Fibroblast of lung (primary cell): Measurements from ENCODE around the gene RPL29.

Experiments used
- EZH2 ChIP-seq: IDR thresholded peaks from 2 replicates; pipeline ENCODE4 v1.5.1; 2012; ENCODE audit warnings: low read length, control low read depth, mild to moderate bottlenecking; ENCODE audit errors: missing control alignments
- TF ChIP-seq, protein P1 (sequence below), 2 donors: IDR thresholded peaks in 1 of 2; conservative IDR thresholded peaks in 1 of 2; 1 replicate in 1 of 2; 2 replicates in 1 of 2; pipeline ENCODE4 v1.5.1; 2011 to 2012; ENCODE audit warnings: low read length in 2 of 2, control low read depth in 1 of 2, inconsistent platforms in 1 of 2, low read depth in 1 of 2, mild to moderate bottlenecking in 1 of 2

DNA sequence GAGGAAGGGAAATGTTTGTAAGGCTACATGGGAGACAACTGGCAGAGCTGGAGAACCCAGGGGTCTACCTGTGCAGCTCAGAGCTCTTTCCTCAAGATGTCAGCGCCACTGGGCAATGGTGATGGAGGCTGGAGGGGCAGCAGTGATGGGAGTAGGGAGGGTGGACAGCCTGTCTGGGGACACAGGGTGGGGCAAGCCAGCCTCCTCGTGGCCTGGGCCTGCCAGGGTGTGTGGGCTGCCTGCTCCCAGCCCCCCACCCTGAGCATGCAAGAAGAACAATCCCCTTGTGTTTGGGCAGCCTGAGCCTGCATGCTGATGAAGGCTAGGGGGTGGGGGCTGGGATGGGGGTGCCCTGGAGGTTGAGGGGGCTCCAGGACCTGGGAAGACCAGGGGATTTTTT, 29.7 kb downstream of the RPL29 start:
- TF ChIP-seq, protein P1, sequence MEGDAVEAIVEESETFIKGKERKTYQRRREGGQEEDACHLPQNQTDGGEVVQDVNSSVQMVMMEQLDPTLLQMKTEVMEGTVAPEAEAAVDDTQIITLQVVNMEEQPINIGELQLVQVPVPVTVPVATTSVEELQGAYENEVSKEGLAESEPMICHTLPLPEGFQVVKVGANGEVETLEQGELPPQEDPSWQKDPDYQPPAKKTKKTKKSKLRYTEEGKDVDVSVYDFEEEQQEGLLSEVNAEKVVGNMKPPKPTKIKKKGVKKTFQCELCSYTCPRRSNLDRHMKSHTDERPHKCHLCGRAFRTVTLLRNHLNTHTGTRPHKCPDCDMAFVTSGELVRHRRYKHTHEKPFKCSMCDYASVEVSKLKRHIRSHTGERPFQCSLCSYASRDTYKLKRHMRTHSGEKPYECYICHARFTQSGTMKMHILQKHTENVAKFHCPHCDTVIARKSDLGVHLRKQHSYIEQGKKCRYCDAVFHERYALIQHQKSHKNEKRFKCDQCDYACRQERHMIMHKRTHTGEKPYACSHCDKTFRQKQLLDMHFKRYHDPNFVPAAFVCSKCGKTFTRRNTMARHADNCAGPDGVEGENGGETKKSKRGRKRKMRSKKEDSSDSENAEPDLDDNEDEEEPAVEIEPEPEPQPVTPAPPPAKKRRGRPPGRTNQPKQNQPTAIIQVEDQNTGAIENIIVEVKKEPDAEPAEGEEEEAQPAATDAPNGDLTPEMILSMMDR (conservative IDR thresholded peaks at IDR 0.05 in 1 of 2, IDR thresholded peaks at IDR 0.05 in 1 of 2; ENCODE audit: low read depth in 1 of 2, low read length in 2 of 2): no peak
- no peak for TF ChIP-seq EZH2
